NB4 (cell line): ENCODE results near the gene TRIM31.

Experiments used
- MYC ChIP-seq: IDR thresholded peaks from 2 replicates; pipeline ENCODE4 v1.6.1; 2011; ENCODE audit warnings: low read depth, low read length
- TF ChIP-seq, protein P1 (sequence below): IDR thresholded peaks from one replicate; pipeline ENCODE4 v1.5.1; 2012; ENCODE audit warnings: low read depth, low read length
- TF ChIP-seq, protein P2 (sequence below): IDR thresholded peaks from 2 replicates; pipeline ENCODE4 v1.6.1; 2011; ENCODE audit warnings: low read depth, low read length

DNA sequence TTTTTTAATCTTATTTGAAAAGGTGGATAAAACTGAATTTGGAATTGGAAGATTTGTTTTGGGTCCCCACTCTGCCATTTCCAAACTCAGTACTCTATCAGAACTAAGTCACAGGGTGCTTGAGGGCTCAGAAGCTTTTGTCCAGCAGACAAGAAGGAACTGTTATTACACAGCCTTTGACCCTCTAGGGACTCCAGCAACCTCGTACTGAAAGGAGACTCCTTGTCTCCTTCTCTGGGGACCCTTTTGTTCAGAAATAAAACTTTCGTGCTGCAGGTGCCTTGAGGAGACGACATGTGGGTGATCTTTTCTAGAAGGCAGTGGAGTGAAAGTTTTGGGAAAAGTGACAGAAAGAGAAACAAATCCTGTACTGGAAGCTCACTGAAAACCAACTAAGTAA, 59.2 kb downstream of the TRIM31 start:
- TF ChIP-seq, protein P1, sequence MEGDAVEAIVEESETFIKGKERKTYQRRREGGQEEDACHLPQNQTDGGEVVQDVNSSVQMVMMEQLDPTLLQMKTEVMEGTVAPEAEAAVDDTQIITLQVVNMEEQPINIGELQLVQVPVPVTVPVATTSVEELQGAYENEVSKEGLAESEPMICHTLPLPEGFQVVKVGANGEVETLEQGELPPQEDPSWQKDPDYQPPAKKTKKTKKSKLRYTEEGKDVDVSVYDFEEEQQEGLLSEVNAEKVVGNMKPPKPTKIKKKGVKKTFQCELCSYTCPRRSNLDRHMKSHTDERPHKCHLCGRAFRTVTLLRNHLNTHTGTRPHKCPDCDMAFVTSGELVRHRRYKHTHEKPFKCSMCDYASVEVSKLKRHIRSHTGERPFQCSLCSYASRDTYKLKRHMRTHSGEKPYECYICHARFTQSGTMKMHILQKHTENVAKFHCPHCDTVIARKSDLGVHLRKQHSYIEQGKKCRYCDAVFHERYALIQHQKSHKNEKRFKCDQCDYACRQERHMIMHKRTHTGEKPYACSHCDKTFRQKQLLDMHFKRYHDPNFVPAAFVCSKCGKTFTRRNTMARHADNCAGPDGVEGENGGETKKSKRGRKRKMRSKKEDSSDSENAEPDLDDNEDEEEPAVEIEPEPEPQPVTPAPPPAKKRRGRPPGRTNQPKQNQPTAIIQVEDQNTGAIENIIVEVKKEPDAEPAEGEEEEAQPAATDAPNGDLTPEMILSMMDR, result no peak
- no peak for TF ChIP-seq MYC
- TF ChIP-seq, protein P2, sequence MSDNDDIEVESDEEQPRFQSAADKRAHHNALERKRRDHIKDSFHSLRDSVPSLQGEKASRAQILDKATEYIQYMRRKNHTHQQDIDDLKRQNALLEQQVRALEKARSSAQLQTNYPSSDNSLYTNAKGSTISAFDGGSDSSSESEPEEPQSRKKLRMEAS, result no peak
